ENCODE data around the gene IL17REL.

DNA sequence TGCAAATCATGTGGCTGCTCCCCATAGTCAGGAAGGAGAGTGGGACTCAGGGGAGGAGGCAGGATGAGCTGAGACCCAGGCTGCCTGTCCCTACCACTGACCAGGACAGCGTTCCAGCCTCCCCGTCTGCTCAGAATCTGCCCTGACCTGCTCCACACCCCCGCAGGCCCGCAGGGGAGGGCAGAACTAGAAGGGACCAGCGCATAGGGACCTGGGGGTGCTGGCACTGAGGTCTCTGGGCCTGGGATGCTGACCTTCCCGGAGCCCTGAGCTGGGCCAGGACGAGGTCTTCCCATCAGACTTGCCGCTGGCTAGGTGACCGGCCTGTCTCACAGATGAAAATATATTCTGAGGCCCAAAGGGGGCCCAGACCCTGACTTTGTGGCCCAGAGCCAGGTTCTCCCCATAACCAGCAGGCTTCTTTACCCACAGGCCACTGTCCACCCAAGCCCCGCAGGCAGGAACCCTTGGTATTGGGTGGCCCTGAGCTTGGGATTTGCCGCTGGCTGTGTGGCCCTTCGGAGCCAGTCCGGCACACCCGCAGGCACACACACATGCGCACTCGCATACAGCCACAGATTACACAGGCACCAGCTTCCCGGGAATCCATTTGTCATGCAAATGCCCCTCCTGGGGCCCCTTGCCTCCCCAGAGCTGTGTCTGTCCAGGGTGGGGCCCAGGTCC lies 65.8 kb downstream of the IL17REL start:
- TF ChIP-seq, protein P1, sequence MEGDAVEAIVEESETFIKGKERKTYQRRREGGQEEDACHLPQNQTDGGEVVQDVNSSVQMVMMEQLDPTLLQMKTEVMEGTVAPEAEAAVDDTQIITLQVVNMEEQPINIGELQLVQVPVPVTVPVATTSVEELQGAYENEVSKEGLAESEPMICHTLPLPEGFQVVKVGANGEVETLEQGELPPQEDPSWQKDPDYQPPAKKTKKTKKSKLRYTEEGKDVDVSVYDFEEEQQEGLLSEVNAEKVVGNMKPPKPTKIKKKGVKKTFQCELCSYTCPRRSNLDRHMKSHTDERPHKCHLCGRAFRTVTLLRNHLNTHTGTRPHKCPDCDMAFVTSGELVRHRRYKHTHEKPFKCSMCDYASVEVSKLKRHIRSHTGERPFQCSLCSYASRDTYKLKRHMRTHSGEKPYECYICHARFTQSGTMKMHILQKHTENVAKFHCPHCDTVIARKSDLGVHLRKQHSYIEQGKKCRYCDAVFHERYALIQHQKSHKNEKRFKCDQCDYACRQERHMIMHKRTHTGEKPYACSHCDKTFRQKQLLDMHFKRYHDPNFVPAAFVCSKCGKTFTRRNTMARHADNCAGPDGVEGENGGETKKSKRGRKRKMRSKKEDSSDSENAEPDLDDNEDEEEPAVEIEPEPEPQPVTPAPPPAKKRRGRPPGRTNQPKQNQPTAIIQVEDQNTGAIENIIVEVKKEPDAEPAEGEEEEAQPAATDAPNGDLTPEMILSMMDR (IDR thresholded peaks at IDR 0.05; ENCODE audit: insufficient read depth, low read depth, low read length) = no peak
- no peak for TF ChIP-seq EZH2 (IDR thresholded peaks at IDR 0.05; ENCODE audit: insufficient read depth, low read length)
